Kidney (tissue), 14 donors: ENCODE measurements around the gene CCDC81. TPM values are rescaled to one million over a fixed set of nuclear protein-coding genes. Genes with fewer than 3 reads are reported as not detected.

ENCODE experiments used
- DNase-seq, 5 donors: peaks; one replicate each; pipeline ENCODE4 v3.0.0-alpha.2; 2013 to 2020
- FAIRE-seq: peaks from 2 replicates; lab custom pipeline; 2012; peaks lifted over from hg19 to GRCh38; lab: Jason Lieb, UNC
- H3K27ac ChIP-seq, 2 donors: one replicate each; pipeline ENCODE4 v1.7.0; 2013; ENCODE audit warnings: low read depth in 2 of 2, low read length in 2 of 2, inconsistent platforms in 1 of 2
- H3K27me3 ChIP-seq: one replicate; pipeline ENCODE4 v1.7.1; 2013; ENCODE audit warnings: low read length, inconsistent platforms; ENCODE audit not compliant: control insufficient read depth, insufficient read depth
- H3K36me3 ChIP-seq, 3 donors: one replicate each; pipeline versions ENCODE4 v1.7.0 to v1.7.1; 2013; ENCODE audit warnings: low read length in 3 of 3, control low read depth in 1 of 3, inconsistent platforms in 1 of 3; ENCODE audit not compliant: insufficient read depth in 3 of 3, control insufficient read depth in 2 of 3
- H3K4me1 ChIP-seq, 3 donors: one replicate each; pipeline versions ENCODE4 v1.7.0 to v1.7.1; 2013; ENCODE audit warnings: low read length in 3 of 3, inconsistent platforms in 1 of 3, low read depth in 1 of 3; ENCODE audit not compliant: control insufficient read depth in 2 of 3, insufficient read depth in 2 of 3
- H3K4me3 ChIP-seq, 3 donors: one replicate each; pipeline versions ENCODE4 v1.7.0 to v1.8.1; 2013; ENCODE audit warnings: low read length in 3 of 3, control low read depth in 1 of 3, inconsistent platforms in 1 of 3
- H3K9ac ChIP-seq, 3 donors: one replicate each; pipeline versions ENCODE4 v1.7.0 to v1.7.1; 2013; ENCODE audit warnings: low read length in 3 of 3, control low read depth in 1 of 3, inconsistent platforms in 1 of 3
- H3K9me3 ChIP-seq, 3 donors: one replicate each; pipeline versions ENCODE4 v1.7.0 to v1.7.1; 2013; ENCODE audit warnings: low read length in 3 of 3, control low read depth in 1 of 3, inconsistent platforms in 1 of 3; ENCODE audit not compliant: control insufficient read depth in 2 of 3, insufficient read depth in 1 of 3
- intact Hi-C: fragments of 100-400 bp; cut with DNase I; formaldehyde crosslinking; loops from one replicate; pipeline ENCODE4 v1.11.1; 2022
- polyA plus RNA-seq: library from polyadenylated mRNA; stranded (reverse); fragments of 350-450 nt; fragmentation: Illumina TruSeq; extraction: RNeasy Lipid Tissue Mini Kit (QIAGEN cat#74804); gene quantifications from one replicate; pipeline ENCODE4 v1.2.3, GENCODE V29; 2014; ENCODE audit warnings: low read depth, low replicate concordance; ENCODE audit not compliant: insufficient read depth
- total RNA-seq: library from RNA; stranded (reverse); fragmentation: NEBNext Ultra II Directional; extraction: Animal tissue kit (Norgen Biotek cat#: 25700); gene quantifications from one replicate; pipeline ENCODE4 v1.2.1, GENCODE V29; 2021
- TF ChIP-seq, protein P1 (sequence below): IDR thresholded peaks from 3 replicates; pipeline ENCODE4 v1.5.1; 2012; ENCODE audit warnings: mild to moderate bottlenecking, moderate library complexity, borderline replicate concordance; ENCODE audit not compliant: insufficient read depth; ENCODE audit errors: extremely low read depth
- donor health status: control.
- donor health status: control.
- donor health status: control.
- donor health status: control.
- donor health status: control.
- donor health status: DM: yes; HTN: yes; CAD: no.
- donor health status: Normal renal cell carcinoma (clear cell type).

The CCDC81 gene
- total and polyA plus RNA-seq, 2 donors from 2014 or later, result 0.54 to 1.1 TPM

DNA sequence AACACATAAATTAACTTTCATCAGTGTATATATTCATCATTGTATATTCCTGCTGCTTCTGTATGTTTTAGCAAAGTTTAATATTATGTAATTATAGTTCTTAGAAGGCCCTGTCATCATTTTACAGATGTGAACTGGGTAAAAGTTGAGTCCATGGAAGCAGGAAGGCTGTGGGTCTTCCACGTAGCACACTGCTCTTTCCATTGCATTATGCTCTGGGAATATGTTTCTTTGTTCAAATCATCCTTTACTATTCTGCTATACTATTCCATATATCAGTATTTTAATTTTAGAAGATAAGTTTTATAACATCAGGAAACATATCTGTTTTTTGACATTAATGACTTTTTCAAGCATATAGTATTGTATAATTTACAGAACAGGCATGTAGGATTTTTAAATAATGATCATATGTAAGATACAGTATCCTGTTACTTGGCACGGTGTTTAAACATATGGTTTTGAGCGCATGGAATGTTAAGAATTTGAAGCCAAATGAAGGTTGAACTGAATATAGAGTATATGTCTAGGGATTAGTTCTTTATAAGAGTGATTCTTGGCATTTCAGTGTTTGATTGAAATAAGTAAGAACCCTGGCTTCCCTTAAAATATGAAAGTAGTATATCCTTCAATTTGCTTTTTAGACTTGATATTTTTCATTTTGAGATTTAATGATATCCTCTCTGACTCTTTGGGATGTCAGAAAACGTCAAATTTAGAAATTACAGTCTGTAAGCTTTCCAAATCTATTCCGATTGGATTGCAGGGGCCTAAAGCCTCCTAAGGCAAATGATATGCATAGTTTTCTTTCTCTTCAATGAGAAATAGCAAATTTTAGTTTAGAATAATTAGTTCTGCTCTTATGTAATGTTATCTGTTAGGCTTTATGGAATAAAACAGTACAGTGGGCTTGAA lies 8.6 kb downstream of the CCDC81 start:
- no peak for FAIRE-seq

DNA sequence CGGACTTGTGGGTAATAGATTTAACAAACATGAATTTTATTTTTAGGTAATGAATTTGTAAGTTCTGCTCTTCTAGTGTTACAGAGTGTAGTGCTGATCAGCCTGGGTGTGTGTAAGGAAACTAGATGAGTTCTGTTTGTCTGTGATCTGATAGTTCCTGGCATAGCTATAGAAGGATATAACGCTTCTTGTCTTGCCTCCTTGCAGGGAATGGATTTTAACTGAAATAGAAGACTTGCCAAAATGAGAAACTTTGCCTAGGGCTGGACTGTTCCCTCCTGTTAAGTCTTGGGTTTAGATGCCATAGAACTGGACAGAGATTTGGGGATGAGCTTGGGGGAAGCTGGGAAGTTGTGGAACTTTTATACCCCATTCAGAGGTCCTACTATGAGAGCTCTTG lies 11.6 kb downstream of the CCDC81 start:
- no peaks in the 10 kb centered on the region for H3K27me3 ChIP-seq
- no peak overlapping the region for H3K27ac ChIP-seq
- H3K4me3 ChIP-seq, result no peak overlapping the region
- intact Hi-C loops, result no loop called here
- H3K9me3 ChIP-seq, result no peaks in the 10 kb centered on the region
- no peaks in the 10 kb centered on the region for H3K4me1 ChIP-seq
- TF ChIP-seq, protein P1, sequence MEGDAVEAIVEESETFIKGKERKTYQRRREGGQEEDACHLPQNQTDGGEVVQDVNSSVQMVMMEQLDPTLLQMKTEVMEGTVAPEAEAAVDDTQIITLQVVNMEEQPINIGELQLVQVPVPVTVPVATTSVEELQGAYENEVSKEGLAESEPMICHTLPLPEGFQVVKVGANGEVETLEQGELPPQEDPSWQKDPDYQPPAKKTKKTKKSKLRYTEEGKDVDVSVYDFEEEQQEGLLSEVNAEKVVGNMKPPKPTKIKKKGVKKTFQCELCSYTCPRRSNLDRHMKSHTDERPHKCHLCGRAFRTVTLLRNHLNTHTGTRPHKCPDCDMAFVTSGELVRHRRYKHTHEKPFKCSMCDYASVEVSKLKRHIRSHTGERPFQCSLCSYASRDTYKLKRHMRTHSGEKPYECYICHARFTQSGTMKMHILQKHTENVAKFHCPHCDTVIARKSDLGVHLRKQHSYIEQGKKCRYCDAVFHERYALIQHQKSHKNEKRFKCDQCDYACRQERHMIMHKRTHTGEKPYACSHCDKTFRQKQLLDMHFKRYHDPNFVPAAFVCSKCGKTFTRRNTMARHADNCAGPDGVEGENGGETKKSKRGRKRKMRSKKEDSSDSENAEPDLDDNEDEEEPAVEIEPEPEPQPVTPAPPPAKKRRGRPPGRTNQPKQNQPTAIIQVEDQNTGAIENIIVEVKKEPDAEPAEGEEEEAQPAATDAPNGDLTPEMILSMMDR, result no peak
- no peak for DNase-seq
- no peak for FAIRE-seq
- no peaks in the 10 kb centered on the region for H3K36me3 ChIP-seq
- H3K9ac ChIP-seq, result no peak overlapping the region

More for the DNA sequence above, 8.6 kb downstream of the CCDC81 start:
- Histone ChIP-seq H3K4me3 (no peak overlapping the region), H3K36me3 (no peaks in the 10 kb centered on the region), H3K4me1 (no peaks in the 10 kb centered on the region), H3K9ac (no peak overlapping the region), H3K27me3 (no peaks in the 10 kb centered on the region), H3K9me3 (no peaks in the 10 kb centered on the region), H3K27ac (no peak overlapping the region)
- DNase-seq, result no peak
- TF ChIP-seq, protein P1, result no peak
- intact Hi-C loops, result no loop called here

DNA sequence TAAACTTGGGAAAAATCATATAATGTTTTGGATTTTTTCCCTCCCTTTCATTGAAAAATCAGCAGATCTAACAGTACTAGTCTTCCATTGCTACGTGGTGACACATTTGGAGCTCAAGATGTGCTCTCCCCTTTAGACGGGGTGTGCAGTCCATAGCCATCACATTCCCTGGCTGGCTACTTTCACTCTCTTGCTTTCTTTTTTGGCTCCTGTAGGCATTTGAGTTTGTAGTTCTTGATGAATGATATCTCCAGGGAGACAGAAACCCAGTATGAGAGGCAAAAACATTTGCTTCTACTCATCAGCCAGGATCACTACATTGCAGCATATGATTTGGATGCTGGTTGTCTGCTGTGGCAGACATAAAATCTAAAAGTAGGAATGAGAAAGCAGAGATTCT lies 12.1 kb downstream of the CCDC81 start:
- FAIRE-seq (no peak), DNase-seq (no peak)
- TF ChIP-seq, protein P1, result no peak
- H3K4me1 ChIP-seq, result no peaks in the 10 kb centered on the region
- no peaks in the 10 kb centered on the region for H3K9me3 ChIP-seq
- no peak overlapping the region for H3K4me3 ChIP-seq
- H3K36me3 ChIP-seq, result no peaks in the 10 kb centered on the region
- no peak overlapping the region for H3K9ac ChIP-seq
- H3K27ac ChIP-seq, result no peak overlapping the region
- intact Hi-C loops, result no loop called here
- no peaks in the 10 kb centered on the region for H3K27me3 ChIP-seq
